K562 (cell line): ENCODE measurements around the gene WNT7A. TPM values are rescaled to one million over a fixed set of nuclear protein-coding genes. Genes with fewer than 3 reads are reported as not detected.

Source experiments
- ATF3 ChIP-seq, 2 experiments: fragments of 450-650 bp in 1 of 2; sonication (generic) in 1 of 2; formaldehyde crosslinking in 1 of 2; IDR thresholded peaks in 1 of 2; conservative IDR thresholded peaks in 1 of 2; 2 replicates each; pipeline versions ENCODE4 v1.6.1 to v1.8.1; 2016 to 2023; ENCODE audit warnings: mild to moderate bottlenecking in 2 of 2, moderate library complexity in 2 of 2, inconsistent platforms in 1 of 2, missing genetic modification reagents in 1 of 2
- CBX5 ChIP-seq: IDR thresholded peaks from 2 replicates; pipeline ENCODE4 v1.6.1; 2014; ENCODE audit warnings: low read depth, borderline replicate concordance
- CXXC5 ChIP-seq: fragments of 250-450 bp; sonication (Bioruptor Pico); IDR thresholded peaks from 2 replicates; pipeline ENCODE4 v1.8.0; 2022; ENCODE audit warnings: inconsistent platforms, mild to moderate bottlenecking, moderate library complexity
- E2F8 ChIP-seq: fragments of 450-650 bp; IDR thresholded peaks from 2 replicates; pipeline ENCODE4 v1.7.1; 2018; ENCODE audit warnings: mild to moderate bottlenecking, low read depth; ENCODE audit not compliant: partially characterized antibody
- HCFC1 ChIP-seq: IDR thresholded peaks from 2 replicates; pipeline ENCODE4 v1.6.1; 2012; ENCODE audit warnings: low read depth, low read length, improper control_type of control experiment
- ILF3 ChIP-seq: fragments of 450-650 bp; IDR thresholded peaks from 2 replicates; pipeline ENCODE4 v1.6.1; 2018; ENCODE audit warnings: antibody characterized with exemption, mild to moderate bottlenecking, moderate library complexity, borderline replicate concordance
- JUND ChIP-seq, 2 experiments: IDR thresholded peaks; 2 replicates in 1 of 2; 3 replicates in 1 of 2; pipeline ENCODE4 v1.6.1; 2011; ENCODE audit warnings: borderline replicate concordance in 2 of 2, low read depth in 2 of 2, low read length in 2 of 2, improper control_type of control experiment in 1 of 2, missing biosample characterization in 1 of 2, missing genetic modification characterization in 1 of 2, missing genetic modification reagents in 1 of 2
- MAZ ChIP-seq, 2 experiments: fragments of 450-650 bp in 1 of 2; sonication (generic) in 1 of 2; formaldehyde crosslinking; IDR thresholded peaks in 1 of 2; conservative IDR thresholded peaks in 1 of 2; 2 replicates each; pipeline versions ENCODE4 v1.4.0 to v1.5.0; 2020; ENCODE audit warnings: mild to moderate bottlenecking in 1 of 2, missing genetic modification reagents in 1 of 2
- MCM2 ChIP-seq: fragments of 450-650 bp; IDR thresholded peaks from 2 replicates; pipeline ENCODE4 v1.6.1; 2017; ENCODE audit warnings: low read depth, mild to moderate bottlenecking
- MXI1 ChIP-seq: IDR thresholded peaks from 2 replicates; pipeline ENCODE4 v1.6.1; 2011; ENCODE audit warnings: low read depth, mild to moderate bottlenecking, improper control_type of control experiment, low read length
- MYNN ChIP-seq, 2 experiments: sonication (generic); formaldehyde crosslinking in 1 of 2; IDR thresholded peaks; 2 replicates each; pipeline versions ENCODE4 v1.5.0 to v1.6.1; 2016 to 2020; ENCODE audit warnings: antibody characterized with exemption in 1 of 2, missing genetic modification reagents in 1 of 2
- NR4A1 ChIP-seq, 2 experiments: fragments of 250-450 bp in 1 of 2; fragments of 450-650 bp in 1 of 2; sonication (Bioruptor Pico) in 1 of 2; IDR thresholded peaks; 2 replicates each; pipeline versions ENCODE4 v1.4.0 to v1.6.1; 2016 to 2020; ENCODE audit warnings: mild to moderate bottlenecking in 2 of 2, missing compliant biosample characterization in 1 of 2, missing genetic modification characterization in 1 of 2, moderate library complexity in 1 of 2
- POLR2AphosphoS5 ChIP-seq: IDR thresholded peaks from 2 replicates; pipeline ENCODE4 v1.6.1; 2011; ENCODE audit warnings: mild to moderate bottlenecking, low read depth, low read length, moderate library complexity; ENCODE audit not compliant: control insufficient read depth, insufficient read depth
- RBM14 ChIP-seq: fragments of 200-400 bp; formaldehyde crosslinking; IDR thresholded peaks from 2 replicates; pipeline ENCODE4 v1.6.1; 2018; ENCODE audit warnings: low read depth, mild to moderate bottlenecking, low read length, moderate library complexity, borderline replicate concordance; ENCODE audit not compliant: insufficient read depth
- SIRT6 ChIP-seq: IDR thresholded peaks from one replicate; pipeline ENCODE4 v1.6.1; 2012; ENCODE audit warnings: low read depth, mild to moderate bottlenecking, control low read depth, inconsistent platforms, low read length, moderate library complexity
- SIX5 ChIP-seq, 2 experiments: IDR thresholded peaks; 2 replicates each; pipeline ENCODE4 v1.6.1; 2011; ENCODE audit warnings: low read length in 2 of 2, borderline replicate concordance in 1 of 2, low read depth in 1 of 2, mild to moderate bottlenecking in 1 of 2, moderate library complexity in 1 of 2; ENCODE audit not compliant: insufficient read depth in 1 of 2
- USF1 ChIP-seq: sonication (generic); formaldehyde crosslinking; IDR thresholded peaks from 2 replicates; pipeline ENCODE4 v1.9.0; 2022; ENCODE audit warnings: mild to moderate bottlenecking, missing genetic modification reagents
- XRCC3 ChIP-seq: fragments of 450-650 bp; IDR thresholded peaks from 2 replicates; pipeline ENCODE4 v1.6.1; 2017; ENCODE audit warnings: mild to moderate bottlenecking, moderate library complexity
- ZFPM2 ChIP-seq: fragments of 250-450 bp; sonication (Bioruptor Pico); IDR thresholded peaks from 2 replicates; pipeline ENCODE4 v1.5.1; 2022; ENCODE audit warnings: mild to moderate bottlenecking
- ZKSCAN3 ChIP-seq: fragments of 250-450 bp; sonication (Bioruptor Pico); IDR thresholded peaks from 2 replicates; pipeline ENCODE4 v1.4.0; 2020
- ZNF133 ChIP-seq: fragments of 250-450 bp; sonication (Bioruptor Pico); IDR thresholded peaks from 2 replicates; pipeline ENCODE4 v1.4.0; 2020; ENCODE audit warnings: mild to moderate bottlenecking
- ZNF143 ChIP-seq: sonication (generic); formaldehyde crosslinking; IDR thresholded peaks from 2 replicates; pipeline ENCODE4 v1.9.0; 2022; ENCODE audit warnings: mild to moderate bottlenecking, missing genetic modification reagents
- ZNF354B ChIP-seq: fragments of 250-450 bp; sonication (Bioruptor Pico); IDR thresholded peaks from 2 replicates; pipeline ENCODE4 v1.4.0; 2020
- polyA plus RNA-seq, 8 experiments: library from polyadenylated mRNA; depleted of rRNA in 4 of 8; stranded (reverse) in 5 of 8; unstranded in 3 of 8; fragments of >200 nt; fragmentation: Nextera tagmentation in 2 of 8; fragmentation: Illumina TruSeq in 1 of 8; extraction: Ambion mirVana in 2 of 8; extraction: Trizol in 1 of 8; gene quantifications; 2 replicates each; pipeline versions ENCODE4 v1.2.1 to v1.2.3, GENCODE V29; 2011 to 2014; ENCODE audit warnings: inconsistent platforms in 1 of 8, missing spikeins in 1 of 8
- total RNA-seq, 7 experiments: library from RNA; depleted of rRNA in 6 of 7; stranded (reverse); fragments of >200 nt in 6 of 7; fragmentation: Illumina TruSeq in 2 of 7; extraction: Trizol in 2 of 7; gene quantifications; 2 replicates each; pipeline versions ENCODE4 v1.2.1 to v1.2.3, GENCODE V29; 2011 to 2021; ENCODE audit warnings: low replicate concordance in 1 of 7

WNT7A gene
- total and polyA plus RNA-seq, 9 of the 15 experiments (the other 6 are each of a cell fraction or from before 2014, with no cell fraction given): 0.03 TPM; not detected in 8

GRCh38 chr3:13891492-13892073, 11.7 kb upstream of the WNT7A start (continued):
- no peak for TF ChIP-seq CBX5
- TF ChIP-seq USF1 (CRISPR knock-in tag): no peak
- TF ChIP-seq POLR2AphosphoS5: no peak
- no peak for TF ChIP-seq MCM2
- TF ChIP-seq ZNF354B (CRISPR knock-in tag): no peak
- TF ChIP-seq RBM14: no peak
- 0 out of 2 replicates have a peak, but pooled peaks have one; percentile 12 for TF ChIP-seq JUND (IDR thresholded peaks at IDR 0.05; ENCODE audit: borderline replicate concordance, low read depth, low read length)
- TF ChIP-seq JUND (tag; IDR thresholded peaks at IDR 0.05; ENCODE audit: borderline replicate concordance, low read depth, low read length): no peak
- no peak for TF ChIP-seq SIRT6
- no peak for TF ChIP-seq ZKSCAN3 (CRISPR knock-in tag)
- no peak for TF ChIP-seq ZFPM2 (CRISPR knock-in tag)
- no peak for TF ChIP-seq ZNF133 (CRISPR knock-in tag)
- TF ChIP-seq ATF3 (IDR thresholded peaks at IDR 0.05): no peak
- TF ChIP-seq ATF3 (CRISPR knock-in tag; conservative IDR thresholded peaks at IDR 0.05): no peak
- TF ChIP-seq SIX5 (IDR thresholded peaks at IDR 0.05; ENCODE audit: borderline replicate concordance in 1 of 2, insufficient read depth in 1 of 2, low read depth in 1 of 2, low read length in 2 of 2): peak; percentile 68 to 77
- TF ChIP-seq MXI1: no peak
- TF ChIP-seq CXXC5: no peak
- no peak for TF ChIP-seq XRCC3
- TF ChIP-seq ZNF143 (CRISPR knock-in tag): peak; percentile 85
- TF ChIP-seq ILF3: no peak
- no peak for TF ChIP-seq MAZ (CRISPR knock-in tag; conservative IDR thresholded peaks at IDR 0.05 in 1 of 2, IDR thresholded peaks at IDR 0.05 in 1 of 2)
- TF ChIP-seq MYNN (IDR thresholded peaks at IDR 0.05): no peak
- no peak for TF ChIP-seq MYNN (CRISPR knock-in tag; IDR thresholded peaks at IDR 0.05)
- TF ChIP-seq E2F8: no peak
- TF ChIP-seq NR4A1 (CRISPR knock-in tag; IDR thresholded peaks at IDR 0.05): no peak
- TF ChIP-seq NR4A1 (tag; IDR thresholded peaks at IDR 0.05): no peak
- TF ChIP-seq HCFC1: peak; percentile 89
